KG1 (cell line): ENCODE measurements around the gene NRXN2.

ENCODE experiments used
- DNase-seq: peaks from one replicate; lab custom pipeline; 2025; lab: John Stamatoyannopoulos, UW

Gene NRXN2

DNA sequence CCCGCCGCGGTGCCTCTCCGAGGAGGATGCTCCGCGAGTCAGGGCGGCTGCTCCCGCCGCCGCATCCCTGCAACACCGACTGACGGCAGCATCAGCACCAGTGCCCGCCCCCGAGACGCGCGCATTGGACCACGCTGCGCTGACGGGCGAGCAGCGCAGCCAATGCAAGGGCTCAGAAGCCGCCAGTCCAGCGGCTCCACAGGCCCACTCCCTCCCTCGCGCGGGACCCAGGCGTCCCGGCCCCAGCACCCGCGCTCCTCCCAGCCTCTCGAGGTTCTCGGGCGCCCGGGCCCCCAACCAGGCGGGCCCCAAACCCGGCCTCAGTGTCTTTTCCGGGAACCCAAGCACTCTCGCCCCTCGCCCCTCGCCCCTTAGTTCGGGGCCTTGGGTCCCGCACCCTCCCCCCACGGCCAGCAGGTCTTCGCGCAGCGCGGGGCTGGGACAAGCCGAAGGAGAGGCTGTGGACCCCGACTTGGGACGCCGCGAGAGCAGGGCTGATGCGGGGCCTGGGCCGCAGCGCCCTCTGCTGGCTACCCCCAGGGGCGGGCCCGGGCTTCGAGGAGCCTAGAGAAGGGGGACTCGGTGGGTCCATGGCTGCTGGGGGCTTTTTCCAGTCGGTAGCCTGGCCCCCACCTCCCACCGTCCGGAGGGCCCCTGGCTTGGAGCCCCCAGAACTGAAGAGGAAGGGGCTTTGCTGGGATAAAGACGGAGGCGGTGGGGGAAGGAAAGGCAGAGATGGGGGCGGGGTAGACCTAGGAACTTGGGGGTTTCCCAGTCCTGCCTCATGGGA, at the start of gene NRXN2:
Gene NRXN2, minus strand, starts transcription at position 81 of the 790 bp plus-strand sequence. CDS start 9,498 bp downstream, outside the sequence.
- DNase-seq = peak; percentile 70

DNA sequence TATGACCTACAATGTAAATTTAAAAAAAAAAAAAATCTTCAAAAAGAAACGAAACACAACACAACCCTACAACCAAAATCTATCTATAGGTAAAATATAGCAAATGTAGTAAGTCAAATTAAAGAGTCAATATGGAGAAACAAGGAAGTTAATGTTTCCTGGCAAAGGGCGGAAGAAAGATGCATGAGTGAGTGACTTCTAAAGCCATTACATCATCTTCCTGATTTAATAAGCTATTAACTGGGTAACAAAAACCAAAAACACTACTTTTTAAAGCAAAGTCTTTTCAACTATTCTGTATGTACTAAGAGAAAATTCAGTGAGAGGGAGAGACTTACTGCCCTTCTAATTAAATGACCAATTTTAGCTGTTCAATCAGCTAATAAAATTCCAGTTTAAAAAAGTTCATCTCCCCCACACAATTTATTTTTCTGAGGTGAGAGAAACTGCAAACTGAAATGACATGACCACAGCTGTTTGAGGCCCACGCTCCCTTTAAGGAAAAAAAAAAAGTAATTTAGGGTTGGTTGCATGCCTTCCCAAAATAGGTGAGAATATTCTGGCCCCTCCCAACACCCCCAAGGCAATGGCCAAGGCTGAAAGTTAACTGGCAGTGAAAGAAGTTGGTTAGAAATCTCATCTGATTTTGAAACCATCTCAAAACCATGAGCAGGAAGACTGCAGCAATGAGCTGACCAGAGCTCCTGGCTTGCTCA, 49.5 kb upstream of the NRXN2 start:
- no peak for DNase-seq

DNA sequence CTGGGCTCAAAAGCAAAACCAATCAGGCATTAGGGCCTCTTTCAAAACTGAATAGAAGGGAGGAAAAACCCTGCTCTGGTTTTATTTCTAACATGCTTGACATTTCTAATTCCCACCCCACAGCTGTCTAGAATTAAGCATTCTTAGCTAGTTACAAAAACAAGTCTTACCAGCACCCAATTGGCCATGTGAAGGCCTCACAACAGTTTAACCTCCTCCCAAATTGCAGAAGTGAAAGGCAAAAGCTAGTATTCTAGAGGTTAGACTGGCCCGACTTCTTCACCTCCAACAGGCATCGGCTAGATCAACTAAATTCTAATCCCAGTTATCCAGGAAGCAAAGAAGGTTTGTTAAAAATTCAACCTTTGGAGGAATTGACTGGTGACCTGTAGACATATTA, 48.9 kb upstream of the NRXN2 start:
- DNase-seq = no peak

DNA sequence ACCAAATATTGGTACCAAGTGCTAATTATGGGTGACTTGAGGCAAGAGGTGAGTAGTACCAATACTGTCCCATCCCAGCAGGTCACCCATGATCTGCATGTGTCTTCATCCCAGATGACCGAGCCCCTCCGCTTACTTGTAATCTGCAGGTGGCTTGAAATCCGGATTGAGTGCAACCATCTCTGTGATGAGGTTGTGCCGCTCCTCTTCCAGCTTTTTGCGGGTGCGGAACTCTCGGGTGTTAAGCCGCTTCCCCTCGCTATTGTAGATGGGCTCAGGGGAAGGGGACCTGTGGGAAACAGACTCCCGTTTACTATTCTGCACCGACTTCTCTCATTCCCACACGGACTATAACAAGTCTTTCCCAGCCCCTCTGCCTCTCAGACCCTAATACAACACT, 47.1 kb upstream of the NRXN2 start:
- DNase-seq = no peak

DNA sequence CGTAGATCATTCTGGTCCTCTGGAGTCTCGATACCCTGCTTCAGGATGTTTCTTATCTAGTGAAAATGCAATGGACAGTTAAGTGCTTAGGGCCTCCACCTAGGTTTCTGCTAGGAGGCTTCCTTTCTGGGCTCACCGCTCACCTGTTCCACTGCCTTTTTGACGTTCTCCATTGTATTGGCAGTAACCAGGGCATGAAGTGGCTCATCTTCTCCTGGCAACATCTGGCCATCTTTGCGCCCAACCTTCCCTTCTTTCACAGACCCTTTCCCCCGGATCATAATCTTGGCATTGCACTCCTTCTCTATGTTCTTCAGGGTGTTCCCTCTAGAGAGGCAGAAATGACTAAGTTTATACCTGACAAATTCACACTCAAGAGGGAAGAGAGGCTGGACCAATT, 46.3 kb upstream of the NRXN2 start:
- no peak for DNase-seq

DNA sequence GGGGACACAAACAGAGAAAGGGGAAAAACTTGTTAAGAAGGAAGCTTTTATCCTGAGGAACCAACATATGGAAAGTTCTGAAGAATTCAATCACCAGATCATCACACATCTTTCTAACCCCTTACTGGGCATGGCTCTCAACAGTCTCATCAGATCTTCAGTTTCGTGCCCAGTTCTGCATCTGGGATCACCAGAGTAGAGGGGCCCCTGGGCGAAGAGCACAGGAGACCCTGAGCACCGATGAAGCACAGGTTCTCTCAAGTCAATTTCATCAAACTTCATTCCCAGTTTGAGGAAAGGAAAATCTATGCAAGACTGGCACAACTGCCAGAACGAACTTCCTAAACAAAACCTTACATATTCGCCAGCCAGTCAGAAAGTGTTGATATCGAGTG, 45.3 kb upstream of the NRXN2 start:
- DNase-seq = no peak

DNA sequence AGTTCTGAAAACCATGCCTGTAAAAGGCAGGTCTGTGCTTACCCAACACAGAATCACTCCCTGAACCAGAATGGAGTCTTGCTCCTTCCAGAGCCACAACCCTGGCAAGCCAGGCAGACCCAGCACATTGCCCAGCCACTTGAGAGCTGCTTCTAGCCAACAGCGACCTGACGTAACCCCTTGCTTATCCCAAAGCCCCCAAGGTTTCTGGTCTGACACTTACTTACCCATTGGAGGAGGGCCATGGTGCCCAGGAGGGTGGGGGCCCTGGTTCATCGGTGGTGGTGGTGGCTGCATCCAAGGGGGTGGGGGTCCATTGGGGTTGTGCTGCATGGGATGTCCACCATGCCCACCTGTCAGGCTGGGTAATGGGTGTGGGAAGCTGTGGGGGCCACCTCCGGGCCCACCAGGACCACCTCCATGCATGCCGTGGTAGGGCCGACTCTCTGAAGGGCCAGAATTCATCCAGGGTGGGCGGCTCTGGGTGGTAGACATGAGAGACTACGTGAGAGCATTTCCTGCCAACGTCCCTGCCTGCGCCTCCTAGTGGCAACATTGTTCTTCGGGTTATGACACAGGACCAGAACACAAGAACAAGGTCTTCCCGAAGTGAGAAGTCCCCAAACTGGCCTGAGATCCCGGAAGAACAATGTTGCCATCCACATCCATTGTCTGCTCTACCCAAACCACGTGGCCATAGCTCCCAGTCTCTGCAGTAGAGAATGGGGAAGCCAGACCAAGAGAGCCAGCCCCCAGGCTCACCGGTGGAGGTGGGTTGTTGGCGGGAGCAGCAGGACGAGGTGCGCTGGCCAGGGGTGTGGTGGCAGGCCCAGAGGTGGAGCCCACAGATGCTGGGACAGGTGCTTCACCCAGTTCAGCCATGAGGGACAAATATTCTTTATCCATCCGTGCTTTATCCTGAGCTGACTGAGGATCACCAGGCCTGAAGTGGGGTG, 44.6 kb upstream of the NRXN2 start:
- DNase-seq = no peak

DNA sequence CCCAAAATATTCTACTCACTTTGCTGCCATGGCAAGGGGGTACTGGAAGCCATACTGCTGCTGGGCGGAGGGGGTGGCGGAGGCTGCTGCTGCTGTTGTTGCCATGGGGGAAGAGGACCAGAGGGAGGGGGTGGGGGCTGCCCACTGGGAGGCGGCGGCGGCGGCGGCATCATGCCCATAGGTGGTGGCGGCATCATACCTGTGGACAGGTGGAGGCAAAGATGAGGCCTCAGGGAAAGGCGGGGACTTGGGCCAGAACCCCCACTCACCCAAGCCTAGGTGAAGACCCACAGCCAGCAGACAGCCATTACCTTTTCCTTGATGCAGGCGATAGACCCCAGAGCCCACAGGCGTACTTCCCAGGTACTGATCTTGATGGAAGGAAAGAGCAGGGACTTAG, 43.9 kb upstream of the NRXN2 start:
- DNase-seq = no peak

GRCh38 chr11:64765851-64766665, 43.1 kb upstream of the NRXN2 start:
- DNase-seq = no peak

GRCh38 chr11:64765291-64765850, 42.4 kb upstream of the NRXN2 start:
- DNase-seq = no peak

DNA sequence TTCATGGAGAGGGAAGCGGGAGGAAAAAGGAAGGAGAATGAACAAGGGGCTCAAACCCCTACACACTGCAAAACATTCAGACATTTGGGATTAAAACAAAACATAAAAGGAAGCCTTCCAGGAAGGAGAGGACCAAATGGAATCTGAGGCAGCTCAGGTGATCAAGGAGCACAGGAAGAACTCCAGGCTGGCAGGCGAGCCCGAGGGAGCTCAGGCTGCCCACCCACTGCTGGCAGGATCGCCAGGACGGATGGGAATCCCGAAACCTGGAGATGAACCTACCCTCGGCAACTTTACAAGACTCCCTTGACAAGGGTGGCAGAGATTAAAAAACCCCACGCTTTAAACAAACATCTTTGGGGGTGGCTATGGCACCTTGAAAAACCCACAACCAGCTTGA, 41.8 kb upstream of the NRXN2 start:
- DNase-seq = no peak

GRCh38 chr11:64764040-64764611, 41.1 kb upstream of the NRXN2 start:
- DNase-seq = no peak

GRCh38 chr11:64763526-64764039, 40.6 kb upstream of the NRXN2 start:
- DNase-seq = no peak

- DNase-seq = no peak
Observed at GRCh38 chr11:64762674-64763525, 39.9 kb upstream of the NRXN2 start.

GRCh38 chr11:64762277-64762673, 39.3 kb upstream of the NRXN2 start:
- no peak for DNase-seq

DNA sequence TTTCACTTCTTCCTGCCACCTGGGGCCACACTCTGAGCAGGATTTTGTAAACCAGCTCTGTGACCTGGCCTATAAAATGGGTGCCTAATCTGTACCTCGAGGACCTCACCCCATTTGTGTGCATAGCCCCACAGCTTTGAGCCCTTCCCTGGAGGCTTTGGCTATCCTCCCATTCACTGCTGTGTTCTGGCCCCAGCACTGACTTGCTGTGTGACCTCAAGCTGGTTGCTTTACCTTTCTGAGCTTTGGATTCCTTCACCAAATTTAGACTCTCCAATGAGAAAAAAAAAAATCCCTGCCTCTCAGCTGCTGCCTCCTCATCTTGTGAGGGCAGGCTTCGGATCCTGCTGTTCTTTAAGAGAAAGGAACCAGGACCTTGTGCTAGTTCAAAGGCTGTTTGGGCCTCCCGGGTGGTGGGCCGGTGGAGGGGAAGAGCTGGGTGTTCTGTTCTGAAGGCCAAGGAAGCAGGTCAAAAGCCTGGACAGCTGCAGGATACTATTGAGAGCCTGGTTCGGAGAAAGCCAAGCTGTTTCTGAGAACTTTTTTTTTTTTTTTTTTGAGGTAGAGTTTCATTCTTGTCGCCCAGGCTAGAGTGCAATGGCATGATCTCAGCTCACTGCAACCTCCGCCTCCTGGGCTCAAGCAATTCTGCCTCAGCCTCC, 37.9 kb upstream of the NRXN2 start:
- no peak for DNase-seq

- DNase-seq = no peak
Observed at GRCh38 chr11:64759722-64760719, 37.0 kb upstream of the NRXN2 start, which contains the start of gene PYGM. PYGM (minus strand) TSS chr11:64759974; CDS start chr11:64759898, 76 bp downstream.
